CD4-positive, alpha-beta T cell treated with Interleukin-10 for 1 hour (primary cell): Measurements from ENCODE around the gene PPP1R36.
A peak's percentile ranks its signal among the peaks of the same experiment; 100 is the strongest.
"Not testable (repeated sequence)": the region's sequence is repeated elsewhere in the genome, so short reads cannot be mapped to it uniquely, and the experiment has no call there.

Experiments used
- DNase-seq: peaks from one replicate; pipeline ENCODE4 v3.0.0-alpha.2; 2020

The PPP1R36 gene

GRCh38 chr14:64614805-64615391 lies 65.1 kb downstream of the PPP1R36 start:
- DNase-seq: no peak

DNA sequence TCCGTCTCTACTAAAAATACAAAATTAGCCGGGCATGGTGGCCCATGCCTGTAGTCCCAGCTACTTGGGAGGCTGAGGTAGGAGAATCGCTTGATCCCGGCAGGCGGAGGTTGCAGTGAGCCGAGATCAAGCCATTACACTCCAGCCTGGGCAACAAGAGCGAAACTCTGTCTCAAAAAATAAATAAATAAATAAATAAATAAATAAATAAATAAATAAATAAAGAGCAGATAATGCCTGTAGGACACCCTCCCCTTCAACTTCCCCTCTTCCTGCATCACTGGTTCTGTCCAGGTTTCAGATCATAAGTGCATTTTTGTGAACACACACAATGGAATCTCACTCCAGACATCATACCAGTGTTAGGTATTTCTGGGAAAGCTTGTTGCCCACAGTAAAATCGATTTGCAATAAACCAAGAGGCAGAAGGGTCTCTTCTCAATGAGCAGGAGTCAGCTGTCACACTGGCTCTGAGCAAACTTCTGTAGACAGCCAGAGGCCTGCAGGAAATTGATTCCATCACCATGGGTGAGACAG lies 68.2 kb downstream of the PPP1R36 start:
- not testable (repeated sequence) for DNase-seq

DNA sequence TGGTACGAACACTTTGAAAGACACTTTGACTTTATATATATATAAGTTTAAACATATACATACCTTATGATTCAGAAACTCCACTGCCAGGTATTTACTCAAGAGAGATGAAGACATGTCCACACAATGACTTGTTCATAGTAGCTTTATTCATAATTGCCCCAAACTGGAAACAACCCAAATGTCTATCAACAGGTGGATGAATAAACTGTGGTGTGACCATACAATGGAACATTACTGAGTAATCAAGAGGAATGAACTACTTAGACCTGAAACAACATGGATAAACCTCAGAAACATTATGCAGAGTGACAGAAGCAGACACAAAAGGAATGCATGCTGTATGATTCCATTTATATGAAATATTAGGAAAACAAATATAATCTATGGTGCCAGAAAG lies 71.1 kb downstream of the PPP1R36 start:
- DNase-seq: no peak

GRCh38 chr14:64623554-64624165 lies 73.9 kb downstream of the PPP1R36 start:
- no peak for DNase-seq

DNA sequence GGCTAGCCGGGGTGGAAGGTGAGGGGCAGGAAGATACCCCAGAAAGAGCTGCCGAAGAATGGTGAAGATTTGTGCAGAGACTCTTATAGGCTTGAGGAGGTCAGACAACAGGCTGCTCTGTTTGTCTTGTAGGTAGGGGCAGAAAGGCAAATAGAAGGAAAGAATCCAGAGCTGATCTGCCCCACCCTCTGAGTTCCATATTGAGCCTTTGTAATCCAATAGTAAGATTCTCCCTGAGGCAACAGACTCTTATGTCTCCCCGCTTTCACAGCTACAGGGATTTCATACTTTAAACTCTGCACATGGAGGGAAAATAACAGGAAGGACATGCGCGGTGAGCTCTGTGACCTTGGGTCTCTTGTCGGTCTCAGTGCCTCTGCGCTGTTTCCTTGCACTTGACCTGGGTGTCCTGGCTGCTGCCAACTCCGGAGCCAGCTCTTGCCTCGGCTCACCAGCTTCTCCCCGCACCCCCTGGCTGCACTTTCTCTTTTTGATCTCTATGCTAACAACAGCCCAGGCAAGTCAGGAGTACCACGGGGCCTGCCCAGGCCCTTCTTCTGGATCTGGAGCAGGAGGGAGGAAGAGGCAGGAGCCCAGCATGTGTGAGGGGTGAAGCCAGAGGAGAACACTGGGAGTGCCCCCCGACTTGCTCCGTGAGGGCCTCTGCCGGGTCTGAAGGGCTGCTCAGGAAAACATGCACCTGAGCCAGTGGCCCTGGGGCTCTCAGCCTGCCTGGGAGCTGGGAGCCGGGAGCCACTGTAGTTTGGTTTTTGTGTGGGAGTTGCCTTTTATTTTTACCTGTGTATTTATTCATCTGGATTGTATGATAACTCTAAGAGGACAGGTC lies 75.8 kb downstream of the PPP1R36 start:
- DNase-seq: no peak

DNA sequence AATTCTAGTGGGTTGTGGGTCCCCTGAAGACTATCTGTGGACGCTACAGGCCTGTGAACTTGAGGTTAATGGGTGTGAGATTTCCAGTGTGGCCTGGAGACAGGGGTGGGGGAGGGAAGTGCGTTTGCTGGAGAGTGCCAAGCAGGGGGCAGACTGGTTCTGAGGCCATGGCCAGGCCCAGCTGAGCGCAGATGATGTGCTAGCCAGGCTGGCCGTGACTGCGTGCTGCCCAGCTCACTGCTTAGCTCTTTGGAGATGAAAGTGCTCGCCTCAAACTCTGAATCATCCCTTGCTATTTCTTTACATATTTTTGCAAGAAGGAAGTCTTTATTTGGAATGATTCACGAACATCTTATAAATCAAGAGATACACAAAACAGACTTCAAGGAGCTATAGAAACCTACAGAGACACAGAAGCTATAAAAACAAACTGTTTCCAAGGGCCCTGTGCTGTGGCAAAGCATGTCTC lies 79.2 kb downstream of the PPP1R36 start:
- DNase-seq: no peak

GRCh38 chr14:64630778-64631177 lies 81.0 kb downstream of the PPP1R36 start:
- no peak for DNase-seq

DNA sequence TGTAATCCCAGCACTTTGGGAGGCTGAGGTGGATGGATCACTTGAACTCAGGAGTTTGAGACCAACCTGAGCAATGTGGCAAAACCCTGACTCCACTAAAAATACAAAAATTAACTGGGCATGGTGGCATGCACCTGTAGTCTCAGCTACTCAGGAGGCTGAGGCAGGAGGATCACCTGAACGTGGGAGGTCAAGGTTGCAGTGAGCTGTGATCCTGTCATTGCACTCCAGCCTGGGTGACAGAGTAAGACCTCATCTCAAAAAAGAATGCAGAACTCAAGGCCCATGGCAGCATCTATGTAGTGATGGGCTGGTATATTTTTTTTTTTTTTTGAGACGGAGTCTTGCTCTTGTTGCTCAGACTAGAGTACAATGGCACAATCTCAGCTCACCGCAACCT lies 81.5 kb downstream of the PPP1R36 start:
- DNase-seq: not testable (repeated sequence)

GRCh38 chr14:64632056-64632455 lies 82.3 kb downstream of the PPP1R36 start:
- no peak for DNase-seq

DNA sequence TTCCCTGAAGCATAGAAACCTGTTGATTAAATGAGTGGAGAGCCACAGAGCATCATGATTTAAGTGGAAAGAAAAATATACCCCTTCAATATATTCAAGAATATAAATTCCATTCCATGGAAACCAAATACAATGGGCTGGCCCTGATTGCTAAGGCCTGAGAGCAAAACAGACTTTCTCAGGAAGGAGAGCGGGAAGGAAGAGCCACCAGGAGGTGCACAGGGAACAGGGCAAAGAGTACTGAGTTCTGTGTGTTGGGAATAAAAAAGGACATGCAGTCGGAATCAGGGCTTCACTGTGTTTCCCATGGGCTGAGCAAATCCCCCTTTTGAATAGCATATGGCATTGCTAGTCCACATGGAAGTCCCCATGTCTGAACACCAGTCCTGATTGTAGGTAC lies 84.8 kb downstream of the PPP1R36 start:
- DNase-seq: no peak

DNA sequence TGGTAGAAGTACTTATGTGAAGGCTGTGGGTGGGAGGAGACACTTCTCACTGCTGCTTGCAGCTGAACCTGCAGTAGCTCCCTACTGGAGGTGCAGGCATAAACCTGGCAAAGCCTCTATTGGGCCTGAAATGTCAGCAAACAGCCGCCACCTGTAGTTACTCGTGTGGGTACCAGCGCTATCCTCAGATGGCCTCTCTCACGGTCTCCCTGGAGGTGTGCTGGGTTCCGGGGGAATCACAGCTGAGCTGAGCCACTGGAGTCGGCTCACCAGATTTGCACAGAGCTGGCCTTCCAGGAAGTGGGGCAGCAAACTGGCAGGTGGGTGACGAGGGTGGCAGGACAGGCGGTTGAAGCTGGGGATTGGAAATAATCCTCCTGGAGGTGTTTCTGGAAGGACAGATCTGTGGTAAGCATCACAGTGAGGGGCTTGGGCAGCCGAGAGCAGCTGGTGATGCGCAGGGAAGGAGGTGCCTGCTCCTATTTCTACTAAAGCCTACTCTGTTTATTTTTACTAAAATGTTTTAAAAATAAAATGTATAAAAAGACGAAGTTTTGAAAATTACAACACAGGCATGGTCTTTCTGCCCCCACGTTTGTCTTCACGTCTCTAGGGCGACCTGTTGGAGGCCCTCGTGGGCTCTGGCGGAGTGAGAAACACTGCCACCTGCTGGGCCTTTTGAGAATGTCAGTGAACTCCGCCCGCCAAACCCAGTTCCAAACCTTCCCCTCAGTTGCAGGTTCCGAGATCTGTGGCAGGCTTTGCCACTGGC lies 86.6 kb downstream of the PPP1R36 start:
- DNase-seq: peak; percentile 74

- no peak for DNase-seq
These were observed 87.2 kb downstream of the PPP1R36 start for GRCh38 chr14:64636980-64637429.

DNA sequence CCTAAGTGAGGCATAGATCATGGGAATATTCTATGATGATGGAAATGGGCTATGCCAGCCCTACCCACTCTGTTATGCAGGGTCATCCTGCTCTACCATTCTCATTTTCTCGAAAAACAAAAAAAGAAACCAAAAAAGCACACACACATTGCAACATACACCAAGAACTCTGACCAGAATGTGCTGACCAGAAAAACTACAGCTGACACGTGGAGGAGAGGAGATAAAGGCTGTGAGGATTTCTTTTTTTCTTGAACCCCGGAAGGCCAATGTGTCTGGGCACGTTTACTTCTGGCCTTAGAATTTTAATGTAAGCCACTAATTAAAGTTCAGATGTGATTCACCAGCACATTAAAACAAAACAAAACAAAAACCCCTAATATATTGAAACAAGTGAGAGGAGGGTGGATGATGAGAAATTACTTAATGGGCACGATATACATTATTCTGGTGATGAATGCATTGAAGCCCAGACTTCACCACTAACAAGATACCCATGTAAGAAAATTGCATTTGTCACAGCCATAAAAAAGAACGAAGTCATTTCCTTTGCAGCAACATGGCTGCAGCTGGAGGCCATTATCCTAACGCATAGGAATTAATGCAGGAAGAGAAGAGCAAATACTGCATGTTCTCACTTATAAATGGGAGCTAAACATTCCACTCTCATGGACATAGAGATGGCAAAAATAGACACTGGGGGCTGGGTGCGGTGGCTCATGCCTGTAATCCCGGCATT lies 88.1 kb downstream of the PPP1R36 start:
- no peak for DNase-seq

DNA sequence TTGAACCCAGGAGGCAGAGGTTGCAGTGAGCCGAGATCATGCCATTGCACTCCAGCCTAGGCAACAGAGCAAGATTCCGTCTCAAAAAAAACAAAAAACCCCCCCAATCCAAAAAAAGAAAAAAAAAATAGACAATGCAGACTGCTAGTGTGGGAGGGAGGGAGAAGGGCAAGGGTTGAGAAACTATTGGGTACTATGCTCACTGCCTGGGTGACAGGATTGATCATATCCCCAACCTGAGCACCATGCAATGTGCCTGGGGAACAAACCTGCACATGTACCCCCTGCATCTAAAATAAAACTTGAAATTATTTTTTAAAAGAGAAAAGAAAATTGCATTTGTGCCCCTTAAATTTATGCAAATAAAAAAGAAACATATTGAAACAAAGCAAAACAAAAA lies 88.9 kb downstream of the PPP1R36 start:
- DNase-seq: no peak
